ENCODE measurements around the gene FBXO5. TPM values are rescaled to one million over a fixed set of nuclear protein-coding genes. Genes with fewer than 3 reads are reported as not detected.
A peak's percentile ranks its signal among the peaks of the same experiment; 100 is the strongest.

FBXO5 gene
- total RNA-seq, 1 experiment from 2014 or later: 67.9 TPM

DNA sequence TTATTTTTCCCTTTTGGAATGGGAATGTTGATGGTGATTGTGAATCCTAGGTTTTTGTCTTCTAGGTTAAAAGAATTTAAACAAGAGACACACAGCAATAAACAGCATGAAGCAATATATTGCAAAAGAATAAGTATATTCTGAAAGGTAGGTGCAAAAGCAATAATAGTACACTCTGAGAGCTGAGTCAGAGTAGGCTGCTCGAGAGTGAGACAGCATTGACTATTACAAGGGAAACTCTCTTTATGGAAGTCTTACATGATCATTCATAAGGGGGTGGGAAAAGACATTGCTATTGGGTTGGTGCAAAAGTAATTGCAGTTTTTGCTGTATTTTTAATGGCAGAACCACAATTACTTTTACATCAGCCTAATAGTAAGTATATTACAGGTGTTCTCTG, 25.0 kb downstream of the FBXO5 start:
- Histone ChIP-seq H3K27me3 (replicated peaks; ENCODE audit: insufficient read depth, low read depth, low read length, poor library complexity) (peaks cover 9% of the 10 kb centered on the region), H3K9me3 (ENCODE audit: low read depth, low read length, poor library complexity, severe bottlenecking) (peaks cover 4% of the 10 kb centered on the region), H3K27ac (ENCODE audit: low read depth, low read length, poor library complexity, severe bottlenecking) (no peak overlapping the region), H3K4me3 (ENCODE audit: low read depth, low read length, poor library complexity, severe bottlenecking) (no peak overlapping the region), H3K36me3 (ENCODE audit: insufficient read depth, low read length, poor library complexity, severe bottlenecking) (no peaks in the 10 kb centered on the region), H3K4me1 (ENCODE audit: insufficient read depth, low read length, poor library complexity, severe bottlenecking) (no peaks in the 10 kb centered on the region)
- CTCF ChIA-PET: no interaction called here
- no peak for TF ChIP-seq CTCF (conservative IDR thresholded peaks at IDR 0.05; ENCODE audit: low read depth, low read length)
- no peak for TF ChIP-seq EZH2 (IDR thresholded peaks at IDR 0.05; ENCODE audit: borderline replicate concordance, low read depth, low read length, poor library complexity, severe bottlenecking)
- intact Hi-C loops (cut with micrococcal nuclease; ENCODE audit: unreplicated experiment): loop anchor here (10.0 kb wide), 1 partner anchor 683 kb away; no protein-coding TSS in a partner anchor
- no peak for DNase-seq (ENCODE audit: low spot score)
- POLR2A ChIA-PET (ENCODE audit: low non-redundant PET): no interaction called here
- no TSS peak for BruUV-seq (replicated peaks)

- peaks cover 4% of the 10 kb centered on the region for H3K9me3 ChIP-seq (ENCODE audit: low read depth, low read length, poor library complexity, severe bottlenecking)
- no TSS peak for BruUV-seq (replicated peaks)
- no peaks in the 10 kb centered on the region for H3K4me1 ChIP-seq (ENCODE audit: insufficient read depth, low read length, poor library complexity, severe bottlenecking)
- CTCF ChIA-PET: interaction anchor here (0.6 kb wide), 1 partner anchor 1049 kb away, joined by 3 read pairs; no protein-coding TSS in a partner anchor
- H3K4me3 ChIP-seq (ENCODE audit: low read depth, low read length, poor library complexity, severe bottlenecking): no peak overlapping the region
- peaks cover 26% of the 10 kb centered on the region for H3K27me3 ChIP-seq (replicated peaks; ENCODE audit: insufficient read depth, low read depth, low read length, poor library complexity)
- H3K27ac ChIP-seq (ENCODE audit: low read depth, low read length, poor library complexity, severe bottlenecking): no peak overlapping the region
- intact Hi-C loops (cut with micrococcal nuclease; ENCODE audit: unreplicated experiment): loop anchor here (10.0 kb wide), 1 partner anchor 680 kb away; no protein-coding TSS in a partner anchor
- no peak for DNase-seq (ENCODE audit: low spot score)
- H3K36me3 ChIP-seq (ENCODE audit: insufficient read depth, low read length, poor library complexity, severe bottlenecking): no peaks in the 10 kb centered on the region
- no peak for TF ChIP-seq EZH2 (IDR thresholded peaks at IDR 0.05; ENCODE audit: borderline replicate concordance, low read depth, low read length, poor library complexity, severe bottlenecking)
- TF ChIP-seq CTCF (conservative IDR thresholded peaks at IDR 0.05; ENCODE audit: low read depth, low read length): peak; percentile 25; the same call in 1 of the 2 replicates
- POLR2A ChIA-PET (ENCODE audit: low non-redundant PET): no interaction called here
Observed at GRCh38 chr6:152954443-152954842, 28.4 kb downstream of the FBXO5 start.

GRCh38 chr6:152952866-152953509, 29.9 kb downstream of the FBXO5 start:
- no peaks in the 10 kb centered on the region for H3K36me3 ChIP-seq (ENCODE audit: insufficient read depth, low read length, poor library complexity, severe bottlenecking)
- intact Hi-C loops (cut with micrococcal nuclease; ENCODE audit: unreplicated experiment): loop anchor here (2.0 to 10.0 kb wide), 2 partner anchors 72 to 678 kb away; no protein-coding TSS in a partner anchor
- no peak overlapping the region for H3K27ac ChIP-seq (ENCODE audit: low read depth, low read length, poor library complexity, severe bottlenecking)
- H3K4me1 ChIP-seq (ENCODE audit: insufficient read depth, low read length, poor library complexity, severe bottlenecking): no peaks in the 10 kb centered on the region
- H3K9me3 ChIP-seq (ENCODE audit: low read depth, low read length, poor library complexity, severe bottlenecking): peaks cover 4% of the 10 kb centered on the region
- DNase-seq (ENCODE audit: low spot score): peak; percentile 59
- CTCF ChIA-PET: no interaction called here
- no peak overlapping the region for H3K4me3 ChIP-seq (ENCODE audit: low read depth, low read length, poor library complexity, severe bottlenecking)
- POLR2A ChIA-PET (ENCODE audit: low non-redundant PET): no interaction called here
- no TSS peak for BruUV-seq (replicated peaks)
- peak; percentile 74 for TF ChIP-seq CTCF (conservative IDR thresholded peaks at IDR 0.05; ENCODE audit: low read depth, low read length)
- TF ChIP-seq EZH2 (IDR thresholded peaks at IDR 0.05; ENCODE audit: borderline replicate concordance, low read depth, low read length, poor library complexity, severe bottlenecking): no peak
- peaks cover 28% of the 10 kb centered on the region for H3K27me3 ChIP-seq (replicated peaks; ENCODE audit: insufficient read depth, low read depth, low read length, poor library complexity)

All from A673 (cell line).